ENCODE results near the gene COL8A1. TPM values are rescaled to one million over a fixed set of nuclear protein-coding genes. Genes with fewer than 3 reads are reported as not detected.
A peak's percentile ranks its signal among the peaks of the same experiment; 100 is the strongest.

Gene COL8A1
- total and polyA plus RNA-seq, 11 donors = 4.9 to 39.2 (median 21.1) TPM

DNA sequence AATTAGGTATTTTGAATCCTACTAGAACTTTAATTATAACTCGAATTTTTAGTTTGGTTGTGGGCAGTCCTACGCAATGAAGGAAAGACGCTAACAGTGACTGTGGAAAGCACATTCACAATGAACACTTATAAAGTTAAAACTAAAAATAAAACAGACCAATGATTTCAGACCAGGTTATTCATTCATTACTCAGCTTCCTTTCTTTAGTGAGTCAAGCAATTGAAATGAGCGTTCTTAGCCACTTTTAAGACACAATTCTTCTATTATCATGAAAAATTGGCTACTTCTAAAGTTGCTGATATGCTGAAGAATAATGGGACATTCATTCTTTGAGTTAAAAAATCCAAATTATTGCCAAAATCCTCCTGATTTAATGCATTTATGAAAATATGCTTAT is 113.3 kb downstream of the COL8A1 start:
- no peaks in the 10 kb centered on the region for H3K27me3 ChIP-seq
- DNase-seq = no peak
- H3K4me3 ChIP-seq = no peak overlapping the region
- peak in 2 of 4 donors; percentile 41 to 66 for ATAC-seq
- WGBS, 4 donors = 67 to 83% (median 73%) methylated on average over 4 of the region's 4 CpGs
- peak overlapping the region in 1 of 12 donors; percentile 8 for H3K27ac ChIP-seq
- no peaks in the 10 kb centered on the region for H3K36me3 ChIP-seq
- H3K9me3 ChIP-seq = no peaks in the 10 kb centered on the region
- intact Hi-C loops (cut with DNase I) = loop anchor here (2.0 to 10.0 kb wide), 15 partner anchors 104 to 1149 kb away; partner anchors contain the start of gene COL8A1 (in 1 of the 10)
- TF ChIP-seq, protein P1, sequence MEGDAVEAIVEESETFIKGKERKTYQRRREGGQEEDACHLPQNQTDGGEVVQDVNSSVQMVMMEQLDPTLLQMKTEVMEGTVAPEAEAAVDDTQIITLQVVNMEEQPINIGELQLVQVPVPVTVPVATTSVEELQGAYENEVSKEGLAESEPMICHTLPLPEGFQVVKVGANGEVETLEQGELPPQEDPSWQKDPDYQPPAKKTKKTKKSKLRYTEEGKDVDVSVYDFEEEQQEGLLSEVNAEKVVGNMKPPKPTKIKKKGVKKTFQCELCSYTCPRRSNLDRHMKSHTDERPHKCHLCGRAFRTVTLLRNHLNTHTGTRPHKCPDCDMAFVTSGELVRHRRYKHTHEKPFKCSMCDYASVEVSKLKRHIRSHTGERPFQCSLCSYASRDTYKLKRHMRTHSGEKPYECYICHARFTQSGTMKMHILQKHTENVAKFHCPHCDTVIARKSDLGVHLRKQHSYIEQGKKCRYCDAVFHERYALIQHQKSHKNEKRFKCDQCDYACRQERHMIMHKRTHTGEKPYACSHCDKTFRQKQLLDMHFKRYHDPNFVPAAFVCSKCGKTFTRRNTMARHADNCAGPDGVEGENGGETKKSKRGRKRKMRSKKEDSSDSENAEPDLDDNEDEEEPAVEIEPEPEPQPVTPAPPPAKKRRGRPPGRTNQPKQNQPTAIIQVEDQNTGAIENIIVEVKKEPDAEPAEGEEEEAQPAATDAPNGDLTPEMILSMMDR (IDR thresholded peaks at IDR 0.05) = no peak
- H3K4me1 ChIP-seq = peaks cover 0 to 18% (median 0%) of the 10 kb centered on the region in 12 donors

- ATAC-seq (peak; percentile 69 to 86 (median 77)), DNase-seq (peak in 2 of 5 donors; percentile 15 to 27)
- no peaks in the 10 kb centered on the region for H3K9me3 ChIP-seq
- no peaks in the 10 kb centered on the region for H3K27me3 ChIP-seq
- 1 to 2% (median 1%) methylated on average over 3 of the region's 3 CpGs for WGBS, 4 donors
- no peak overlapping the region for H3K4me3 ChIP-seq
- TF ChIP-seq, protein P1 (IDR thresholded peaks at IDR 0.05) = peak; percentile 57 to 82 (median 71)
- TF ChIP-seq POLR2A (IDR thresholded peaks at IDR 0.05) = no peak
- no peaks in the 10 kb centered on the region for H3K36me3 ChIP-seq
- intact Hi-C loops (cut with DNase I) = loop anchor here (2.0 to 10.0 kb wide), 15 partner anchors 106 to 1151 kb away; partner anchors contain the start of gene COL8A1 (in 1 of the 10)
- no peak overlapping the region for H3K27ac ChIP-seq
- peaks cover 0 to 20% (median 1%) of the 10 kb centered on the region in 12 donors for H3K4me1 ChIP-seq
These were observed 115.0 kb downstream of the COL8A1 start for GRCh38 chr3:99753268-99753975.

- DNase-seq (no peak), ATAC-seq (no peak)
- Histone ChIP-seq H3K9me3 (no peaks in the 10 kb centered on the region), H3K27me3 (no peaks in the 10 kb centered on the region), H3K27ac (no peak overlapping the region), H3K4me1 (peaks cover 0 to 29% (median 3%) of the 10 kb centered on the region in 12 donors), H3K4me3 (no peak overlapping the region), H3K36me3 (no peaks in the 10 kb centered on the region)
- intact Hi-C loops (cut with DNase I) = loop anchor here in 6 of 10 donors (2.0 to 10.0 kb wide), 6 partner anchors 111 to 941 kb away; no protein-coding TSS in a partner anchor
- TF ChIP-seq POLR2A (IDR thresholded peaks at IDR 0.05) = no peak
- TF ChIP-seq, protein P1 (IDR thresholded peaks at IDR 0.05) = no peak
- WGBS, 4 donors = 84 to 89% (median 87%) methylated on average over 6 of the region's 6 CpGs
These were observed 117.4 kb downstream of the COL8A1 start for GRCh38 chr3:99755831-99756230.

GRCh38 chr3:99757966-99758365 is 119.6 kb downstream of the COL8A1 start:
- no peak for ATAC-seq
- Histone ChIP-seq H3K36me3 (no peaks in the 10 kb centered on the region), H3K4me1 (peaks cover 0 to 42% (median 5%) of the 10 kb centered on the region in 12 donors), H3K27me3 (no peaks in the 10 kb centered on the region), H3K9me3 (no peaks in the 10 kb centered on the region), H3K27ac (no peak overlapping the region), H3K4me3 (no peak overlapping the region)
- intact Hi-C loops (cut with DNase I) = loop anchor here in 6 of 10 donors (10.0 kb wide), 5 partner anchors 113 to 943 kb away; no protein-coding TSS in a partner anchor
- WGBS, 4 donors = 38 to 43% (median 42%) methylated on average over 2 of the region's 2 CpGs
- TF ChIP-seq, protein P1 (IDR thresholded peaks at IDR 0.05) = no peak
- TF ChIP-seq POLR2A (IDR thresholded peaks at IDR 0.05) = no peak
- DNase-seq = no peak
